ENCODE data around the gene POU3F1.
"Not testable (repeated sequence)": the region's sequence is repeated elsewhere in the genome, so short reads cannot be mapped to it uniquely, and the experiment has no call there.

Gene POU3F1

GRCh38 chr1:38047603-38048141 is 1.1 kb upstream of the POU3F1 start:
- DNase-seq (ENCODE audit: low spot score): no peak

- DNase-seq (ENCODE audit: low spot score): peak; percentile 83
Observed at GRCh38 chr1:38046884-38047602, 450 bp upstream of the POU3F1 start.

GRCh38 chr1:38045401-38046332 is 926 bp downstream of the POU3F1 start:
- no peak for DNase-seq (ENCODE audit: low spot score)

GRCh38 chr1:38044221-38045215 is 2.1 kb downstream of the POU3F1 start:
- no peak for DNase-seq (ENCODE audit: low spot score)

GRCh38 chr1:38043036-38043747 is 3.4 kb downstream of the POU3F1 start:
- no peak for DNase-seq (ENCODE audit: low spot score)

GRCh38 chr1:38041936-38042834 is 4.4 kb downstream of the POU3F1 start:
- DNase-seq (ENCODE audit: low spot score): no peak

- DNase-seq (ENCODE audit: low spot score): no peak
Observed at GRCh38 chr1:38039331-38040088, 7.1 kb downstream of the POU3F1 start.

GRCh38 chr1:38038861-38039260 is 7.7 kb downstream of the POU3F1 start:
- no peak for DNase-seq (ENCODE audit: low spot score)

- DNase-seq (ENCODE audit: low spot score): no peak
Observed at GRCh38 chr1:38037221-38037939, 9.2 kb downstream of the POU3F1 start.

- no peak for DNase-seq (ENCODE audit: low spot score)
Observed at GRCh38 chr1:38034871-38035270, 11.7 kb downstream of the POU3F1 start.

GRCh38 chr1:38032992-38033391 is 13.6 kb downstream of the POU3F1 start:
- not testable (repeated sequence) for DNase-seq (ENCODE audit: low spot score)

GRCh38 chr1:38031513-38031866 is 15.1 kb downstream of the POU3F1 start:
- DNase-seq (ENCODE audit: low spot score): no peak

- DNase-seq (ENCODE audit: low spot score): no peak
Observed at GRCh38 chr1:38030596-38031512, 15.7 kb downstream of the POU3F1 start.

GRCh38 chr1:38029685-38030511 is 16.7 kb downstream of the POU3F1 start:
- DNase-seq (ENCODE audit: low spot score): peak; percentile 63

GRCh38 chr1:38029081-38029681 is 17.4 kb downstream of the POU3F1 start:
- DNase-seq (ENCODE audit: low spot score): no peak

GRCh38 chr1:38028671-38029070 is 17.9 kb downstream of the POU3F1 start:
- DNase-seq (ENCODE audit: low spot score): no peak
